Liver (tissue), 9 donors: ENCODE data around the gene PCDH15. TPM values are rescaled to one million over a fixed set of nuclear protein-coding genes. Genes with fewer than 3 reads are reported as not detected.

Source experiments
- DNase-seq: peaks from one replicate; pipeline ENCODE4 v3.0.0-alpha.2; 2017; ENCODE audit warnings: low spot score
- H3K27ac ChIP-seq, 2 donors: one replicate each; pipeline ENCODE4 v1.7.0; 2013; ENCODE audit warnings: inconsistent platforms in 2 of 2, low read length in 2 of 2, control low read depth in 1 of 2, low read depth in 1 of 2, mild to moderate bottlenecking in 1 of 2
- H3K27me3 ChIP-seq, 4 donors: one replicate each; pipeline versions ENCODE4 v1.6.1 to v1.7.0; 2013; ENCODE audit warnings: low read length in 3 of 4, inconsistent platforms in 1 of 4, mild to moderate bottlenecking in 1 of 4, moderate library complexity in 1 of 4; ENCODE audit not compliant: control insufficient read depth in 4 of 4, insufficient read depth in 4 of 4
- H3K36me3 ChIP-seq, 4 donors: one replicate each; pipeline versions ENCODE4 v1.6.1 to v1.7.0; 2013; ENCODE audit warnings: low read length in 3 of 4, mild to moderate bottlenecking in 3 of 4, low read depth in 1 of 4, moderate library complexity in 1 of 4; ENCODE audit not compliant: control insufficient read depth in 4 of 4, insufficient read depth in 3 of 4
- H3K4me1 ChIP-seq, 4 donors: one replicate each; pipeline versions ENCODE4 v1.6.1 to v1.7.0; 2013; ENCODE audit warnings: low read length in 3 of 4, mild to moderate bottlenecking in 3 of 4, moderate library complexity in 1 of 4; ENCODE audit not compliant: control insufficient read depth in 4 of 4, insufficient read depth in 4 of 4
- H3K4me3 ChIP-seq, 3 donors: one replicate each; pipeline versions ENCODE4 v1.6.1 to v1.7.0; 2013; ENCODE audit warnings: low read length in 3 of 3, control low read depth in 1 of 3, low read depth in 1 of 3, mild to moderate bottlenecking in 1 of 3
- H3K9ac ChIP-seq, 2 donors: one replicate each; pipeline ENCODE4 v1.7.0; 2013; ENCODE audit warnings: low read length in 2 of 2, mild to moderate bottlenecking in 2 of 2, moderate library complexity in 2 of 2, control low read depth in 1 of 2, low read depth in 1 of 2
- H3K9me3 ChIP-seq, 4 donors: one replicate each; pipeline versions ENCODE4 v1.6.1 to v1.7.0; 2013; ENCODE audit warnings: low read length in 3 of 4; ENCODE audit not compliant: control insufficient read depth in 4 of 4
- CTCF ChIP-seq: fragments of 150-350 bp; IDR thresholded peaks from 2 replicates; pipeline ENCODE4 v1.5.1; 2017; ENCODE audit warnings: improper control_type of control experiment, low read depth, low read length; ENCODE audit not compliant: missing input control
- EGR1 ChIP-seq, 2 donors: IDR thresholded peaks; 2 replicates each; pipeline ENCODE4 v1.6.1; 2016 to 2018; ENCODE audit warnings: antibody characterized with exemption in 2 of 2, low read depth in 2 of 2
- FOXA1 ChIP-seq: IDR thresholded peaks from 2 replicates; pipeline ENCODE4 v1.6.1; 2016; ENCODE audit warnings: antibody characterized with exemption
- HNF4A ChIP-seq, 2 donors: conservative IDR thresholded peaks; 2 replicates each; pipeline ENCODE4 v1.6.1; 2016; ENCODE audit warnings: antibody characterized with exemption in 2 of 2, mild to moderate bottlenecking in 2 of 2
- HNF4G ChIP-seq: IDR thresholded peaks from 2 replicates; pipeline ENCODE4 v1.6.1; 2016; ENCODE audit warnings: antibody characterized with exemption
- JUND ChIP-seq, 2 donors: IDR thresholded peaks; 2 replicates each; pipeline ENCODE4 v1.6.1; 2016; ENCODE audit warnings: antibody characterized with exemption in 2 of 2
- MAX ChIP-seq: IDR thresholded peaks from 2 replicates; pipeline ENCODE4 v1.6.1; 2016; ENCODE audit warnings: antibody characterized with exemption
- NR2F2 ChIP-seq: IDR thresholded peaks from 2 replicates; pipeline ENCODE4 v1.6.1; 2016; ENCODE audit warnings: antibody characterized with exemption
- RAD21 ChIP-seq, 2 donors: IDR thresholded peaks; 2 replicates each; pipeline ENCODE4 v1.6.1; 2016; ENCODE audit warnings: antibody characterized with exemption in 2 of 2, mild to moderate bottlenecking in 2 of 2
- REST ChIP-seq: IDR thresholded peaks from 2 replicates; pipeline ENCODE4 v1.6.1; 2016; ENCODE audit warnings: antibody characterized with exemption, mild to moderate bottlenecking
- RXRA ChIP-seq, 2 donors: IDR thresholded peaks; 2 replicates each; pipeline ENCODE4 v1.6.1; 2017 to 2018; ENCODE audit warnings: antibody characterized with exemption in 2 of 2, mild to moderate bottlenecking in 1 of 2
- SP1 ChIP-seq: IDR thresholded peaks from 2 replicates; pipeline ENCODE4 v1.6.1; 2018; ENCODE audit warnings: antibody characterized with exemption, mild to moderate bottlenecking
- TAF1 ChIP-seq: conservative IDR thresholded peaks from 2 replicates; pipeline ENCODE4 v1.6.1; 2016; ENCODE audit warnings: antibody characterized with exemption, mild to moderate bottlenecking
- ZBTB33 ChIP-seq: IDR thresholded peaks from 2 replicates; pipeline ENCODE4 v1.6.1; 2016; ENCODE audit warnings: antibody characterized with exemption
- WGBS: extraction: QIAGEN DNeasy Blood & Tissue Kit; methylation state at CpG from one replicate; pipeline ENCODE4 v1.1.7; 2013; 5-methylcytosine and 5-hydroxymethylcytosine counted together
- polyA plus RNA-seq, 2 donors: library from polyadenylated mRNA; stranded (reverse) in 1 of 2; unstranded in 1 of 2; fragments of 200-250 nt in 1 of 2; fragments of >200 nt in 1 of 2; fragmentation: Nextera tagmentation in 1 of 2; extraction: Ambion mirVana in 1 of 2; gene quantifications; one replicate each; pipeline versions ENCODE4 v1.2.1 to v1.2.3, GENCODE V29; 2013 to 2015
- total RNA-seq, 2 donors: library from RNA; depleted of rRNA; stranded (reverse); fragments of >200 nt; gene quantifications; one replicate each; pipeline ENCODE4 v1.2.3, GENCODE V29; 2014
- donor health status: healthy.
- donor health status: healthy.
- donor health status: healthy.
- donor health status: healthy.
- donor health status: healthy.

The PCDH15 gene
- total and polyA plus RNA-seq, 4 donors, result 0.05 TPM; not detected in 3

GRCh38 chr10:53771701-53772100 lies 1029.3 kb downstream of the PCDH15 start:
- Histone ChIP-seq H3K36me3 (no peaks in the 10 kb centered on the region), H3K27me3 (no peaks in the 10 kb centered on the region), H3K27ac (no peak overlapping the region), H3K4me1 (no peaks in the 10 kb centered on the region), H3K4me3 (no peak overlapping the region), H3K9me3 (no peaks in the 10 kb centered on the region), H3K9ac (no peak overlapping the region)
- WGBS, result 82% methylated on average over 10 of the region's 10 CpGs
- no peak for DNase-seq
- no peak for TF ChIP-seq MAX
- TF ChIP-seq HNF4G, result no peak
- no peak for TF ChIP-seq SP1
- TF ChIP-seq NR2F2, result no peak
- TF ChIP-seq RXRA (IDR thresholded peaks at IDR 0.05), result no peak
- TF ChIP-seq REST, result no peak
- TF ChIP-seq FOXA1, result no peak
- TF ChIP-seq TAF1, result no peak
- no peak for TF ChIP-seq RAD21 (IDR thresholded peaks at IDR 0.05)
- no peak for TF ChIP-seq ZBTB33
- no peak for TF ChIP-seq HNF4A (conservative IDR thresholded peaks at IDR 0.05)
- no peak for TF ChIP-seq CTCF
- no peak for TF ChIP-seq EGR1 (IDR thresholded peaks at IDR 0.05; ENCODE audit: low read depth in 2 of 2)

- Histone ChIP-seq H3K27me3 (no peaks in the 10 kb centered on the region), H3K27ac (no peak overlapping the region), H3K36me3 (no peaks in the 10 kb centered on the region), H3K4me1 (no peaks in the 10 kb centered on the region), H3K9me3 (no peaks in the 10 kb centered on the region), H3K4me3 (no peak overlapping the region), H3K9ac (no peak overlapping the region)
- TF ChIP-seq JUND (IDR thresholded peaks at IDR 0.05) (no peak), MAX (no peak), CTCF (no peak)
- WGBS, result 58% methylated on average over 6 of the region's 6 CpGs
- no peak for DNase-seq
These were observed 1030.1 kb downstream of the PCDH15 start for GRCh38 chr10:53770903-53771302.
